Raji (cell line): Measurements from ENCODE around the gene TBC1D22A.

Experiments
- POLR2A ChIP-seq: IDR thresholded peaks from 2 replicates; pipeline ENCODE4 v1.6.1; 2011; ENCODE audit warnings: low read depth, low read length, control low read depth; ENCODE audit not compliant: insufficient read depth

TBC1D22A gene

GRCh38 chr22:47176573-47177333 lies 414.3 kb downstream of the TBC1D22A start:
- no peak for TF ChIP-seq POLR2A

- no peak for TF ChIP-seq POLR2A
Observed at GRCh38 chr22:47177334-47177815, 414.9 kb downstream of the TBC1D22A start.

DNA sequence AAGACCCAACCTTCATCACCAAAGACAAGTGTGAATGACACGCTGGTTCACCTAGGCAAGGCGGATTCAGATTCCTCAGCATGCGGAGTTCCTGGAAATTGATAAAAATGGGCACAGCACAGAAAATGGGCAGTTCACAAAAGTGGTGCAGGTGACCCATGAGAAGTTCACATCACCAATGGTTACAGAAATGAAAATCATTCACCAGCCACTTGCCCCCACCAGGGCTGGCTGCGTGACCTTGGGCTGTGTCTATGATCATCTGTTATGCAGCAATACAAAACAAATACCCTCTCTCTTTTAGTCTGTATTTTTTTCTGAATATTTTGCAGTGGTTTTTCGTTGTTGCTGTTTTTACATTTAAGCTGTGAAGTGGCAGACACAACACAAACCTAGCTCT lies 415.9 kb downstream of the TBC1D22A start:
- no peak for TF ChIP-seq POLR2A

GRCh38 chr22:47180796-47181195 lies 418.3 kb downstream of the TBC1D22A start:
- TF ChIP-seq POLR2A, result no peak

GRCh38 chr22:47187176-47187957 lies 424.9 kb downstream of the TBC1D22A start:
- no peak for TF ChIP-seq POLR2A

GRCh38 chr22:47188261-47189055 lies 426.0 kb downstream of the TBC1D22A start:
- no peak for TF ChIP-seq POLR2A

DNA sequence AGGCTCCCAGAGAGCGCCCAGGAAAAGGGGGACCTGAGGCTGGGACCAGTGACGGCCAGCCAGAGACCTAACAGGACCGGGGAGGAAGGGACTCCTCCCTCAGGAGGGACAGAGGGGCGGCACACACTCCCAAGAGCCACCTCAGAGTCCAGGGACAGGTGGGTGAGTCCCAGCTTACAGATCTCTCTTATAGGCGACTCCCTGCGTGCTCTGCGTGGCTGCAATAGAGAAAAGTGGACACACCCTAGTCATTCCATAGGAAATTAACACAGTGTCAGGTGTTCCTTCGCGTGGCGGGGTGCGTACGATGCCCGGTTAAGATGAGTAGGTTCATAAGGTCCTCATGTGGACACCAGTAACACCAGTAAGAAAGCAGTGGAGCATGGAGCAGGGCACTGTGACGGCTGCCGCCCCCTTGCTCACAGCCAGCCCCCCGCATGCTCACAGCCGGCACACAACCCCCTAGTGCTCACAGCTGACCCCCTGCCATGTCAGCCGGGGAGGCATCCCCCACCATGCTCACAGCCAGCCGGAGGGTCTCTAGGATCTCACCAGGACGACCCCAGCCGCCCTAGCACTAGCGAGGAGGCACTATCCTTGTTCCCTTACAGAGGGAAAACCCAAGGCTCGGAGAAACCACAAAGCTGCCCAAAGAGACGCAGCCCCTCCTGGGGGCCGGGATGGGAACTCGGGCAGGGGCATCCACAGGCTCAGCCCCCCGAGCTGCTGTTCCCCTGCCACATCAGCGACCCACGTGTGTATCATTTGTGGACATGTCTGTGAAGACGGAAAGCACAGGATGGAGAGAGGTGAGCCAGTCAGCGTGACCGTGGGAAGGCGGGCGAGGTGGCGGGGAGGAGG lies 426.8 kb downstream of the TBC1D22A start:
- no peak for TF ChIP-seq POLR2A

DNA sequence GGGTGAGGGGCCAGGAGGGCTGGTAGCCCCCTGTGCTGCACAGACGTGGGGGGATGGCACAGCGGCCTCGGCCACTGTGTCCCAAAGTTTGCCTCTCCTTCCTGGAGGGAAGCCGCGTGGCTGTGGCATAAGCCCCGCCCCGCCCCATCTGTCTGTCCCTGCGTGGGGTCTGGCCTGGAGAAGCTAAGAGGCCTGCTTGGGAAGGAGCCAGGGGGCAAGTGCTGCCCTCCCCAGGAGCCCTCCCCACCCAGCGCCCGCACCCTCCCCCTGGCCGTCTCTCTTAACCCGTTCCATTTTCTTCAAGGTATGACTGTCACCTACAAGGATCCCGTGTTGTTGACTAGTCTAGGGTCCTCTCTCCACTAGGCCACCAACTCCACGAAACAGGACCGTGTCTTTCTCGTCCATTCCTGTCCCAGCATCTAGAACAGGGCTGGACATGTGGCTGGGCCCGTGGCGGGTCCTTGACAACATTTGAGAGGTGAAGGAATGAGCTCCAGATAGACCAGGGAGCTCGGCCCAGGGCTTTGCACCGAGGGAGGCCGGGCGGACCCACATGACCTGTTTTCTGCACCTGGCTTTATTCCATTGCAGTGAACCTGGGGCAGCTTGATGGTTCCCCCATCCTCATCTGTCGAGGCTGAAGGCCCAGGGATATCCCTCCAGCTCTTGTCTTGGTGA lies 428.0 kb downstream of the TBC1D22A start:
- TF ChIP-seq POLR2A, result no peak

GRCh38 chr22:47190957-47191670 lies 428.7 kb downstream of the TBC1D22A start:
- no peak for TF ChIP-seq POLR2A

- no peak for TF ChIP-seq POLR2A
Observed at GRCh38 chr22:47191671-47192650, 429.5 kb downstream of the TBC1D22A start.

DNA sequence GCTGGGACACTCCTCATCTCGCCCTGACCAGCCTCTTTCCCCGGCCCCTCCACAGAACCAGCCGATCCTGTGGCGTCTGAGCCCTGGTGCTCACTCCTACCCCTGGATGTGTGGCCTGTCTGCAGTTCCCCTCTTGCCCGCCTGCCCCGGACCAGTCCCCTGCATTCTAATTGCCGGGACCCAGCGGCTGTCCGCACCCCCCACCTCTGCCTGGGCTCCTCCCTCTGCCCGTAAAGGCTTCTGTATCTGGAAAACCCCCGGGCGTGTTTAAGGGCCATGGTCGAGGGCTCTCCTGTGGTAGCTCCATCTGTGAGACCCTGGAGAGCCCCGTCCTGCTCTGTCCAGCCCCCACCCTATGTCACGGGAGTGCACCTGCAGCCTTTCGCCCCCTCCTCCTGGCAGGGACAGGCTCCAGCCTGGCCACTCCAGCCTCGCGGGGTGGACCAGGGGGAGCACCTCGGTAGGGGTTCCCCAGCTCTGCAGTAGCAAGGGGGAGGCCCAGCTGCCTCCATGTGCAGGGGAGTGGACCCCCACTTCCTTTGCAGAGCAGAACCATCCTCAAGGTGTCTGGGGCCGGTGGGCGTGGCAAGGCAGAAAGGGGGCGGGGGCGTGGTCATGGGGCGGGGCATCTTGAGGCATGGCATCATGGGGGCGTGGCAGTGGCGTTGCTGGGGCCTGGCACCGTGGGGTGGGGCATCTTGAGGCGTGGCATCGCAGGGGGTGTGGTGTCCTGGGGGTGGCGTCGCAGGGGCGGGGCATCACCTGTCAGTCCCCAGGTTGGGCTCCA lies 430.4 kb downstream of the TBC1D22A start:
- no peak for TF ChIP-seq POLR2A
